ENCODE results near the gene MT1A.

- TF ChIP-seq EZH2 (IDR thresholded peaks at IDR 0.05; ENCODE audit: borderline replicate concordance, low read length) (no peak), CTCF (conservative IDR thresholded peaks at IDR 0.05 in 1 of 2, IDR thresholded peaks at IDR 0.05 in 1 of 2; ENCODE audit: extremely low read depth in 1 of 2, insufficient read depth in 1 of 2, low read depth in 1 of 2, low read length in 2 of 2) (no peak)
These were observed 43.7 kb downstream of the MT1A start, which contains the start of gene MT1X for GRCh38 chr16:56681939-56682702.

Data from mammary epithelial cell (primary cell).